ENCODE measurements around the gene AKNA. TPM values are rescaled to one million over a fixed set of nuclear protein-coding genes. Genes with fewer than 3 reads are reported as not detected.

AKNA gene
- total RNA-seq, 2 experiments from 2014 or later = 300 to 364 TPM

DNA sequence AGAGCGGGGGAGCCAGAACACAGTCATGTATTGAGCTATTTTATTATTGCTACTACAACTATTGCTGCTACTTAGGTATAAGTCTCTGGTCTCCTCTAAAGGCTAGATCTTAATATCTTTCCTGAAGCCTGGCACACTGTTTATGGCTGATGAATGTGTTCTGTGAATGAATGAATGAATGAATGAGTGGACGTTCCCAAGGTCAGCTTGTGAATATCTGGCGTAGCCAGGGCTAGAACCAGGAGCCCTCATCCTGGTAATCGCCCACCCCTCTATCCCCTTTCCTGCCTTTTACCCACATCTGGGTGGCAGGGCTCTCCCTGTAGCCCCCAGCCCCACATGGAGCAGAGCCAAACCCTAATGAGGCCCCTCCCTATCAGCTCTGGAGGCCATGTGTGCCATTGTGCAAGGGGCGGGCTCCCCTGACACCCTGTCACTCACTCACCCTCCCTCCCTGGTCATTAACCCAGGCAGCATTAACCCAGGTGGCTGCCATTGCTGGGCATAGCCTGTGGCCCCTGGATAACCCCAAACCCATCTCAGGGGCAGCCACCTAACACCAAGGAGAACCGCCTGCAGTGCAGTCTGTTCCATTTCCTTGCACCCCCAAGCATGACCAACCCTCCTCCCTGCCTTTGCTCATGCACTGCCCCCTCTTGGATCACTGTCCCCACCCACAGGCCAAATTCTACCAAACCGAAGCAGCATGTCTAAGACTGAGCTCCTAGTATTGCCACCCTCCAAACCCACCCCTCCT is 2.0 kb upstream of the AKNA start:
- Mint-ChIP-seq H3K9me3 (no peaks in the 10 kb centered on the region), H3K27me3 (no peaks in the 10 kb centered on the region), H3K4me3 (peak overlapping the region; percentile 99), H3K36me3 (ENCODE audit: low read depth) (peaks cover 75% of the 10 kb centered on the region), H3K4me1 (peaks cover 64% of the 10 kb centered on the region), H3K27ac (peak overlapping the region; percentile 91)
- no peak for DNase-seq
- POLR2A ChIA-PET = interaction anchor here (0.5 kb wide), 1 partner anchor 8 kb away, joined by 3 read pairs; no protein-coding TSS in a partner anchor
- CTCF ChIA-PET = interaction anchor here (0.5 to 4.9 kb wide), 11 partner anchors 9 to 263 kb away, joined by 3 to 20 read pairs (median 5); partner anchors contain the start of gene ATP6V1G1

DNA sequence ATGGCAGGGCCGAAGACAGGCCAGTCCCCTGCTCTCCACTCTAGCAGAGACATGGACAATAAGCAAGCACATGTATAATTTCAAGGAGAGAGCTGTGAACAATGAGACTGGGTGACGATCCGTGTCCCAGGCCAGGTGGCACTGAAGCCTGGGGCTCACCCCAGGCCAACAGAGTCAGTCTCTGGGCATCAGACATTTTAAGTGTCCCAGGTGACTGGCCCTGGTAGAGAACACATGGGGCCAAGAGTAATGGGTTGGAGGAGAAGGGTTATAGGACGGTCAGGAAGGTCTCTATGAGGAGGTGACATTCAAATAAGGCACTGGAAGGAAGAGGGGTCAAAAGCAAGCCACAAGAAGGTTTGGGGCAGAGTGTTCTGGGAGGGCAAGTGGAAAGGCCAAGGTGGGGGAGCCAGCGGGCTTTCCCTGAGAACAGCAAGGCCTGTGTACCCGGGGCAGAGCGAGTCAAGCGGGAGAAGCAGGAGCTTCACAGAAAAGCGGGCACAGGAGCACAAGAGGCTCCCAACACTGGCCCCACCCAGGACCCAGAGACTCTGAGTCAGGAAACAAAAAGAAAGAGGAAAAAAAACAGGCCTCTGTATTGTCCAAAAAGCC is 1.1 kb upstream of the AKNA start:
- peaks cover 59% of the 10 kb centered on the region for H3K4me1 Mint-ChIP-seq

DNA sequence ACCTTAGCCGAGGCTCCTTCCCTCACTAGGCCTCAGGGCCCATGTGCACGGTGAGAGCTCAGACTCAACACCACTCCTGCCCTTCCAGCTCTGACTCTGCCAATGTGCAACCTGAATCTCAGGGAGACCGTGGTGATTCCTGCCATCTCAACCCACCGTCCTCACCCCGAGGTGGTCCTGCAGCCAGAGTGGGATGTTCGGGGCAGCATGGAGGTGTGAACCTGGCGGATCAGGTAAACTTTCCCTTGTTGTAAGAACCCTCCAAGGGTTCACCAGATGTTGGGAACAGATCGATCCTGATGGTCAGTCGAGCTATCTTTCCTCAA is 538 bp upstream of the AKNA start:
- H3K36me3 Mint-ChIP-seq (ENCODE audit: low read depth) = peaks cover 77% of the 10 kb centered on the region
- H3K27me3 Mint-ChIP-seq = no peaks in the 10 kb centered on the region
- ChIA-PET CTCF (interaction anchor here (0.6 to 6.4 kb wide), 11 partner anchors 8 to 609 kb away, joined by 3 to 45 read pairs (median 11); no protein-coding TSS in a partner anchor), POLR2A (interaction anchor here (0.6 to 1.8 kb wide), 6 partner anchors 10 to 25 kb away, joined by 3 to 6 read pairs (median 4); no protein-coding TSS in a partner anchor)
- DNase-seq = no peak
- H3K4me1 Mint-ChIP-seq = peaks cover 56% of the 10 kb centered on the region
- H3K27ac Mint-ChIP-seq = peak overlapping the region; percentile 91
- peak overlapping the region; percentile 99 for H3K4me3 Mint-ChIP-seq
- no peaks in the 10 kb centered on the region for H3K9me3 Mint-ChIP-seq

More for the DNA sequence above, 1.1 kb upstream of the AKNA start:
- Mint-ChIP-seq H3K36me3 (ENCODE audit: low read depth) (peaks cover 74% of the 10 kb centered on the region), H3K9me3 (no peaks in the 10 kb centered on the region), H3K4me3 (peak overlapping the region; percentile 99), H3K27ac (peak overlapping the region; percentile 91), H3K27me3 (no peaks in the 10 kb centered on the region)
- no peak for DNase-seq
- CTCF ChIA-PET = interaction anchor here (0.5 to 6.4 kb wide), 14 partner anchors 7 to 609 kb away, joined by 3 to 45 read pairs (median 8); partner anchors contain the start of gene ATP6V1G1
- POLR2A ChIA-PET = interaction anchor here (1.3 to 1.6 kb wide), 2 partner anchors 12 to 24 kb away, joined by 3 to 5 read pairs; no protein-coding TSS in a partner anchor

DNA sequence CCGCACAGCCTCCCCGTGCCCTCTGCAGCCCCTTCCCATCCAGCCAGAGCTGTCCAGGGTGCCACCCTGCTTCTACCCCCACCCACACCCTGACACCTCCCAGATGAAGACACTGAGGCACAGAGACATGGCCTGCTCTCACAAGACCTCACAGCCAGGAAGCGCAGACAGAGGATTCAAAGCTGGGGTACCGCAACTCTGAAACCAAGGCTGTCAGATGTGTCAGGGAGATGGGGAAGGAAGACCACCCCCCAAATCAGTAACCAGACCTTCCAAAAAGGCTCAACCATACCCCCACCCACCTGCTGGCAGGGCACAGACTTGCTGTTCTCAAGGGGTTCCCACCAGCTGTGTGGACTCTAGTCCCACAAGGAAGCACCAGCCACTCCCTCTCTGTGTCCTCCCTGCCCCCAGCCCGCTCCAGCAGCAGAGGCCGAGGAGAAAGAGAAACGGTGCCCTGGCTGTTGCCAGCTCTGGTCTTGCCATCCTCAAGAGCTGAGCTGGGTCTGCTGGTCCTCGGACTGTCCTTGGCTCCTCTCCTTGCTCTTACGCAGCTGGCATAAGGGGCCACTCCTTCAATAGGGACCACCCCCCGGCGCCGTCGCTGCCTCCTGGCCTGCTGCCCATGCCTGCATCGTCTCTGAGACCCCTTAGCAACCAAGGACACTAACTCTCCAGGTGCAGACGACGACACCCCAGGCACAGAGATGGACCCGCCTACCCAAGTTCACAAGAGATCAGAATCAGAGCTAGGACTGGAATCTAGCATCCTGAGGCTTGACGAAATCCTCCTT is 699 bp downstream of the AKNA start:
- no peaks in the 10 kb centered on the region for H3K9me3 Mint-ChIP-seq

DNA sequence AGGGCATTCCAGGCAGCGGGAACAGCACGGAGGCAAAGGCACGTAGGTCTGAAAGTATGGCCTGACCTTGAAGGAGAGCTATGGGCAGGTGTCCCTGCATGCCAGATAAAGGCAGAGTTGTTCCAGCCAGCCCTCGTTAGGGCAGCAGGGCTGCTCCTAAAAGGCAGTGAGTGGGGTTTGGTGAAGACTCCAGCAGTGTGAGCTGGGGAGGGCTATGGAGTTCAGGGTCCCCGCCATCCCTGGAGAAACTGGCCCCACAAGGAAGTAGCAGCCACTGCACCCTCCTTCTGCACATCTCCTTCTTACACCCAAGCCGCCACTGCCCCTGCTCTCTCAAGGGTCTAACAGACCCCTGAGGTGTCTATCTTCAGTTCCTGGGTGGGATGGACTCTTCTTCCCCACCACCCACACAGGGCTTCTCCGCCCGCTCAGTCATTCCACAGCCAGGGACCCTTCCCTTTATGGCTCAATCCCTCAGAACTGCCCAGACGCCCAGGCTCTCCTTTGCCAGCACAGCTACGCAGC is 1.4 kb downstream of the AKNA start:
- CTCF ChIA-PET = interaction anchor here (1.4 to 6.4 kb wide), 11 partner anchors 10 to 267 kb away, joined by 3 to 45 read pairs (median 7); no protein-coding TSS in a partner anchor

More for the DNA sequence above, 699 bp downstream of the AKNA start:
- Mint-ChIP-seq H3K36me3 (ENCODE audit: low read depth) (peaks cover 84% of the 10 kb centered on the region), H3K27ac (peak overlapping the region; percentile 91), H3K4me3 (peak overlapping the region; percentile 99), H3K27me3 (no peaks in the 10 kb centered on the region), H3K4me1 (peaks cover 56% of the 10 kb centered on the region)
- ChIA-PET POLR2A (interaction anchor here (0.6 to 1.8 kb wide), 10 partner anchors 8 to 47 kb away, joined by 3 to 9 read pairs (median 4); no protein-coding TSS in a partner anchor), CTCF (interaction anchor here (0.5 to 6.4 kb wide), 12 partner anchors 9 to 513 kb away, joined by 3 to 45 read pairs (median 10); no protein-coding TSS in a partner anchor)
- DNase-seq = peak; percentile 38

DNA sequence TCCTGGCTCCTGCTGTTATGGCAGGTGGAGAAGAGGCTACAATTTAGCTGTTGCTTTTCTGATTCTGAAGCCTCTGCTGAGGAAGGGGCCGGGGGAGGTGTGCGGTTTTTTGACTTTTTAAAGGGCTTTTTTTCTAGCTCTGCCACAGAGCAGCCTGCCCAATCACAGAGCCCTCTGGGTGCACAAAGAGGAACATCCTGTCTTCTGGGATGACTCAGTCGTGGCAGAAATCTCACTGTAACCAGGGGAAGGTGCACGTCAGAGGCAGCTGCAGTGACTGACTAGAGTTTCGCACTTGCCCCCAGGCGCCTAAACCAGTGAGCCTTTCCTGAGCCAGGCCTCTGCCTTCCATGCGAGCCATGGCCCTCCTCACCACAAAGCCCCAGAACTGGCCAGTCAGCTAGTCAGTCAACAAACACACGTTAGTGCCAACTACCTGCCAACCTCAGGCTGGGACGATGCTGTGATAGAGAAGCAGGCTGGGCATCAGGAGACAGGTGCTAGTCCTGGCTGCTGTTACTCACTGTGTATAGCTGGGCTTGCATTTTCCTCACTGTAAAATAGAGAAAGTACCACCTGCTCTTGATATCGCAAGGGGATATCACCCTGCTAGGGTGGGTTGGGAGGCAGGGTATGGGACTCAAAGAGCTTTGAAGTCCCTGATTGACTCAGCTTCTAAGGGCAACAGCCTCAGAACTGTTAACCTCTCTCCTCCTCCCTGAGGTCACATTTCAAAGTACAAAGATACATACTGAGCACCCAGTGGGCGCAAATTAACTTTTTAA is 2.2 kb downstream of the AKNA start:
- POLR2A ChIA-PET = interaction anchor here (0.6 to 1.9 kb wide), 3 partner anchors 13 to 30 kb away, joined by 3 to 10 read pairs (median 7); no protein-coding TSS in a partner anchor
- Mint-ChIP-seq H3K4me1 (peaks cover 54% of the 10 kb centered on the region), H3K27me3 (no peaks in the 10 kb centered on the region), H3K9me3 (no peaks in the 10 kb centered on the region), H3K4me3 (peak overlapping the region; percentile 99), H3K36me3 (ENCODE audit: low read depth) (peaks cover 86% of the 10 kb centered on the region), H3K27ac (peak overlapping the region; percentile 91)
- DNase-seq = peak; percentile 96
- CTCF ChIA-PET = interaction anchor here (0.6 to 6.4 kb wide), 17 partner anchors 9 to 1059 kb away, joined by 3 to 45 read pairs (median 5); no protein-coding TSS in a partner anchor

More for the DNA sequence above, 1.4 kb downstream of the AKNA start:
- Mint-ChIP-seq H3K9me3 (no peaks in the 10 kb centered on the region), H3K4me1 (peaks cover 57% of the 10 kb centered on the region), H3K27ac (peak overlapping the region; percentile 91), H3K27me3 (no peaks in the 10 kb centered on the region), H3K36me3 (ENCODE audit: low read depth) (peaks cover 87% of the 10 kb centered on the region), H3K4me3 (peak overlapping the region; percentile 99)
- POLR2A ChIA-PET = interaction anchor here (0.6 to 1.9 kb wide), 5 partner anchors 11 to 24 kb away, joined by 3 to 7 read pairs (median 4); no protein-coding TSS in a partner anchor
- DNase-seq = no peak

DNA sequence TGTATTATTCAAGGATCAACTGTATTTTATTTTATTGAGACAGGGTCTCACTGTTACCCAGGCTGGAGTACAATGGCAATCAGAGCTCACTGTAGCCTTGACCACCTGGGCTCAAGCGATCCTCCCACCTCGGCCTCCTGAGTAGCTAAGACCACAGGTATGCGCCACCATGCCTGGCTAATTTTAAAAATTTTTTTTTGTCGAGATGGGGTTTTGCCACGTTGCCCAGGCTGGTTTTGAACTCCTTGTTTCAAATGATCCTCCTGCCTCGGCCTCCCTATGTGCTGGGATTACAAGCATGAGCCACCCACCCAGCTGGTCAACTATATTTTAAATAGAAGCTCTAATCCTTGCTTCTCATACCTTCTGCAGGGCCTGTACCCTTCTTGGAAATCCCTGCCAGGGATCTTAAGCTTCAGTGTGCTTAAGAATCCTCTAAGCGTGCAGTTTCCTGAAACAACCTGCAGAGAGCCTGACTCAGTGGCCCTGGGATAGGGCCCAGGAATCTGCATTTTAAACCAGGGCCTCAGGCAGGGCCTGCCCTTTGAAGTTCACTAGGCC is 2.9 kb downstream of the AKNA start:
- H3K36me3 Mint-ChIP-seq (ENCODE audit: low read depth) = peaks cover 84% of the 10 kb centered on the region
- H3K27ac Mint-ChIP-seq = peak overlapping the region; percentile 91
- H3K4me1 Mint-ChIP-seq = peaks cover 51% of the 10 kb centered on the region

DNA sequence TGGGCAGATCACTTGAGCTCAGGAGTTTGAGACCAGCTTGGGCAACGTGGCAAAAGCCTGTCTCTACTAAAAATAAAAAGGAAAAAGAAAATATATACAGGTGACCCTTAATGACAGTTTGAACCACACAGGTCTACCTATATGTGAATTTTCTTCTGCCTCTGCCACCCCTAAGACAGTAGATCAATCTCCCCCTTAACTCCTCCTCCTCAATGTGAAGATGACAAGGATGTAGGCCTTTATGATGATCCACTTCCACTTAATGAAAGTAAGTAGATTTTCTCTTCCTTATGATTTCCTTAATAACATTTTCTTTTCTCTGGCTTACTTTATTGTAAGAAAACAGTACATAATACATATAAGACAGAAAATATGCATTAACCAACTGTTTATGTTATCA is 3.4 kb downstream of the AKNA start:
- POLR2A ChIA-PET = interaction anchor here (0.5 to 1.9 kb wide), 3 partner anchors 11 to 34 kb away, joined by 3 to 7 read pairs (median 3); no protein-coding TSS in a partner anchor
- Mint-ChIP-seq H3K36me3 (ENCODE audit: low read depth) (peaks cover 85% of the 10 kb centered on the region), H3K27ac (peak overlapping the region; percentile 91), H3K4me3 (peak overlapping the region; percentile 99), H3K9me3 (no peaks in the 10 kb centered on the region), H3K27me3 (no peaks in the 10 kb centered on the region), H3K4me1 (peaks cover 51% of the 10 kb centered on the region)
- CTCF ChIA-PET = interaction anchor here (0.6 to 6.4 kb wide), 9 partner anchors 8 to 270 kb away, joined by 3 to 45 read pairs (median 4); no protein-coding TSS in a partner anchor
- DNase-seq = no peak

More for the DNA sequence above, 2.9 kb downstream of the AKNA start:
- POLR2A ChIA-PET = interaction anchor here (1.9 kb wide), 1 partner anchor 12 kb away, joined by 7 read pairs; no protein-coding TSS in a partner anchor
- no peak for DNase-seq
- Mint-ChIP-seq H3K27me3 (no peaks in the 10 kb centered on the region), H3K4me3 (peak overlapping the region; percentile 99), H3K9me3 (no peaks in the 10 kb centered on the region)
- CTCF ChIA-PET = interaction anchor here (0.9 to 6.4 kb wide), 15 partner anchors 8 to 520 kb away, joined by 3 to 45 read pairs (median 5); no protein-coding TSS in a partner anchor

DNA sequence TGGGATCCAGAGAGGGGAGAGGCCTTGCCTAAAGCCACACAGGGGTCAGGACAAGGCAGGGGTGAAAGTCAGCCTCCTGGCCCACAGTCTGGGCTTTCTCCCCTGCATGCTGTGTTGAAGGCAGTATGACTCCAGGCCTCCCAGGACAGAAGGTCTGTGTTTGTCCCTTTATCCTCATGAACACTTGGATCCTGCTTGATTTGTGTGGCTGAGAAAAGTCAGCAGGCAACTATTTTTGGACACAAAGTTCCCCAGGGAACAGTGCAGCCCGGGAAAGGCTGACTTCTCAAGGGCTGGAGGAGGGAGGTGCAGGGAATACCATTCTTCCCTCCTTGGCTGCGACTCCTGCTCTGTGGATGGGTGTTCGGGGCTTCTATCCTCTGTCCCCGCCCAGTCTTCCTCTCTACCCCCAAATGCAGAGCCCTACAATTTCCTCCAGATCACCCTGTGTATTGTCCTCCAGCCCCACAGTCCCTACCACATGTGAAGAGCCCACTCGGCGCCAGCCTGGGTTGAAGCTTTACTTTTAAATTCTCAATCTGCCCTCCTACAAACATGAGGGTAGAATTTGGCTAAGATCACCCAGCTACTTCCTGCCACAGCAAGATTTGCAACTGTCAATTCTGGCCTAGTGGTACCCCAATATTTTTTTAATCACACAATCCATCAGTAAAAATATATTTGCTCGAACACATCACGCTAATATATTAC is 4.1 kb downstream of the AKNA start:
- H3K4me1 Mint-ChIP-seq = peaks cover 51% of the 10 kb centered on the region
- H3K27ac Mint-ChIP-seq = peak overlapping the region; percentile 91
- peak; percentile 39 for DNase-seq
- peaks cover 87% of the 10 kb centered on the region for H3K36me3 Mint-ChIP-seq (ENCODE audit: low read depth)
- ChIA-PET POLR2A (interaction anchor here (0.5 to 1.1 kb wide), 3 partner anchors 11 to 34 kb away, joined by 3 read pairs; no protein-coding TSS in a partner anchor), CTCF (interaction anchor here (0.6 to 6.4 kb wide), 8 partner anchors 8 to 113 kb away, joined by 3 to 45 read pairs (median 4); no protein-coding TSS in a partner anchor)
- H3K27me3 Mint-ChIP-seq = no peaks in the 10 kb centered on the region
- H3K4me3 Mint-ChIP-seq = peak overlapping the region; percentile 99
- H3K9me3 Mint-ChIP-seq = no peaks in the 10 kb centered on the region

Measured in activated CD4-positive, alpha-beta T cell treated with anti-CD3 and anti-CD28 coated beads, Interleukin-2, amount 10 ng/mL, durations not matched to agents 7 days and 5 days (primary cell).